NOMO-1 (cell line): Measurements from ENCODE around the gene TRIM61.
"Not testable (repeated sequence)": the region's sequence is repeated elsewhere in the genome, so short reads cannot be mapped to it uniquely, and the experiment has no call there.

Experiments used
- DNase-seq, 2 experiments: peaks; one replicate each; lab custom pipeline; 2025; ENCODE audit not compliant: unreplicated experiment in 2 of 2; lab: John Stamatoyannopoulos, UW

TRIM61 gene

GRCh38 chr4:164959421-164959820, 18.0 kb downstream of the TRIM61 start:
- DNase-seq: not testable (repeated sequence)

DNA sequence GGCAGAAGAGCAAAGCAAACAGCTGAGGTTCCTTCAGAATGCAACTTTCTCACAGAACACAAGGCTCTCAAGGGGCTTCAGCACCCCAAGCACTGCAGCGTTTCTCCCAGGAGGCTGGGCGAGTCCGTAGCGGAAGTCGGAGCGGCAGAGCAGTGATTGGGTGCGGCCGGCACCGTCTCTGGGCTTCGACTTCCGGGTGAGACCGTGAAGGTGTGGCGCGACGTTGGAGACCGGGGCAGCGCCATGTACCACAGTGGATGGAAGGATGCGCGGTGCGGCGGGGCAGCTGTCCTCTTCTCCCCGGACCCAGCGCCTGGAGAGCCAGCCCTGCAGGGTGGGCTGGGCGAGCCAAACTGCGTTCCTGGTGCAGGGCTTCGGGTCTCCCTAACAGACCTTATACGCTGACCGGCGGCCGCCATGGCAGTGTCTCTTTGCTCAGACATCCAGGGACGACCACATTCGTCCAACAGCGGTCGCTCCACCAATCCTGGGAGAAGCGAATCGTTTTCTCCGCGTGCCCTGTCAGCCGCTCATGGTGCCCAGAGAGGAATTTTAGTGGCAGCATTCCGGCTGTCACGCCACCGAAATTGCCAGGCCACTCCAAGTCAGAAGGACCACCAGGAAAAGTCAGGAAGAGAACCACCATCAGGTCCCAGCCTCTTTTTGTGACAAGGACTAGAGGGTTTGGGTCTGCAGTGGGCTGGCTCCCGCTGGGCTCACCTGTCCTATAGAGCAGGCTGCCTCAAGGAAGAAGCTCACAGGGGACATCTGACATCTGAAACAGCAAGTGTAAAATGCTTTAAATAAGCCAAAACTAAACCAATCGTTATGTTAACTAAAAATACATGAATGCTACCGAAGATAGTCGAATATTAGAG, 20.5 kb downstream of the TRIM61 start:
- DNase-seq: no peak

GRCh38 chr4:164955107-164955805, 22.2 kb downstream of the TRIM61 start:
- no peak for DNase-seq

DNA sequence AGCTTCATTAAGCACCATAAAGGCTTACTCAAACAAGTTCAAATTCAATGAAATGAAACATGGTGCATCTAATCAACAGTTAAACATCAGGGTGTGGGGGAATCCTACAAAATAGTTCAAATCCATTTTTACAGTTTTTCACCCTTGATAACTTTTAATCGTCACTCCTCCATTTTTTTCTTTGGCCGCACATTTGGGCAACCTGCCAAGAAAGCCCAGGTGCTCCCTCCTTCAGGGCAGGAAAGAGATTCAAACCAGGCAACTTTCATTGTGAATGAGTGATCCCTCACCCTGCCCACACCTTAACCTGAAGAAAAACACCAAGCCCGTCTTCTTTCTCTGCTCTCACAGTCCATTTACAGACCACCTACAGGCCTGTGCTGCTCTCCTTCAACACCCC, 24.9 kb downstream of the TRIM61 start:
- no peak for DNase-seq

- DNase-seq: no peak
Measured at GRCh38 chr4:164949448-164950143, 27.9 kb downstream of the TRIM61 start.

DNA sequence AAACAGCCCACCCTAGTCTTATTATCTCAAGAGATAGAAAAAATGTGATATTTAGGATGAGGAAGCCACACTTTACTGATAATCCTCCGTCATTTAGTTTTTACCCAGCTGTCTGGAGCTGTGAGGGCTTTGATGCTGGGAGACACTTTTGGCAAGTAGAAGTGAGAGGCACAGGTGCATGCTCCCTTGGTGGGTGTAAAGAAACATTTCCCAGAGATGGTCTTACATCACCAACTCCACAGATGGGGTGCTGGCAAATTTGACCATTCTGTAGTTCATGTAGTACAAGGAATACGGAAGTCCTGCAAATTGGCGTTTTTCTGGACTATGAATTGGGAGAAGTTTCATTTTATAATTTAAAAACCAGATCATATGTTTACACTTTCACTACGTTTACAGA, 28.5 kb downstream of the TRIM61 start:
- no peak for DNase-seq

DNA sequence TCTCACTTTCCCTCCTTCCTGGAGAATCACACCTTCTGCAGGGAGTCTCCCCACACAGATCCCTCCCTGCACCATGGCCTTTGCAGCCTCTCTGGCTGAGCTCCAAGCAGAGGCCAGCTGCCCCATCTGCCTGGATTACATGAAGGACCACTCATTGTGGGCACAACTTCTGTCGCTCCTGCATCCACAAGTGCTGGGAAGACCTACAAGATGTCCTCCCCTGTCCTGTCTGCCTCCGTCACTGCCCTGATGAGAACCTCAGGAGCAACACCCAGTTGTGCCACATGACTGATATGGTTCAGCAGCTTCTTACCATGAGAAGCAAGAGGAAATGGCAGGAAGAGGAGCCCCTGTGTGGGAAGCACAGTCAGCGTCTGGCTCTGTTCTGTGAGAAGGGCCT, 29.5 kb downstream of the TRIM61 start:
- not testable (repeated sequence) for DNase-seq

DNA sequence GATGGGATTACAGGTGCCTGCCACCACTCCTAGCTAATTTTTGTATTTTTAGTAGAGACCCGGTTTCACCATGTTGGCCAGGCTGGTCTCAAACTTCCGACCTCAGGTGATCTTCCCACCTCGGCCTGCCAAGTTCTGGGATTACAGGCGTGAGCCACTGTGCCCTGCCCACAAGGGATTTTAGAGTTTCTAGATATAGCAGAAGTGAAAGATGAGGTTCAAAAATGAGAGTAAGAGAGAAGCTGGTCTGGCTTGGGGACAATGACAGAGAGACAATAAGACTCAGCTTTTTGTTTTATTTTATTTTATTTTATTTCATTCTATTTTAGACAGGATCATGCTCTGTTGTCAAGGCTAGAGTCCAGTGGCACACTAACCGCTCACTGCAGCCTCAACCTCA, 30.6 kb downstream of the TRIM61 start:
- no peak for DNase-seq

- DNase-seq: no peak
Measured at GRCh38 chr4:164945146-164945545, 32.3 kb downstream of the TRIM61 start.

GRCh38 chr4:164943192-164943591, 34.3 kb downstream of the TRIM61 start:
- no peak for DNase-seq

GRCh38 chr4:164937576-164938270, 39.7 kb downstream of the TRIM61 start:
- no peak for DNase-seq

- DNase-seq: not testable (repeated sequence)
Measured at GRCh38 chr4:164935865-164936606, 41.4 kb downstream of the TRIM61 start.

DNA sequence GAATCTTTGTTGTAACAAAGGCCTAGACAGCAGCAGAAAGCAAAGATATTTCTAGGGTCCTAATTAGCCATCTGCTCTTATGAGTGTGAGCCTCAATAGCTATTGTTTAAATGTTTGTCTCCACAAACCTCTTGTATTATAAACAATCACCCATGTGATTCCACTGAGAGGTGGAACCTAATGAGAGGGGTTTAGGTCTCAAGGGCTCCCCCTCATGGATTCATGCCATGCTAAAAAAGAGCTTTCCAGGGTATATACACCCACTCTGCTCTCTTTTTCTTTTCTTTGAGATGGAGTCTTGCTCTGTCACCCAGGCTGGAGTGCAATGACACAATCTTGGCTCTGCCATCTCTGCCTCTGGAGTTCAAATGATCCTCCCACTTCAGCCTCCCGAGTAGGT, 42.1 kb downstream of the TRIM61 start:
- DNase-seq: no peak

- no peak for DNase-seq
Measured at GRCh38 chr4:164933244-164933643, 44.2 kb downstream of the TRIM61 start.

- no peak for DNase-seq
Measured at GRCh38 chr4:164931551-164932324, 45.7 kb downstream of the TRIM61 start.

DNA sequence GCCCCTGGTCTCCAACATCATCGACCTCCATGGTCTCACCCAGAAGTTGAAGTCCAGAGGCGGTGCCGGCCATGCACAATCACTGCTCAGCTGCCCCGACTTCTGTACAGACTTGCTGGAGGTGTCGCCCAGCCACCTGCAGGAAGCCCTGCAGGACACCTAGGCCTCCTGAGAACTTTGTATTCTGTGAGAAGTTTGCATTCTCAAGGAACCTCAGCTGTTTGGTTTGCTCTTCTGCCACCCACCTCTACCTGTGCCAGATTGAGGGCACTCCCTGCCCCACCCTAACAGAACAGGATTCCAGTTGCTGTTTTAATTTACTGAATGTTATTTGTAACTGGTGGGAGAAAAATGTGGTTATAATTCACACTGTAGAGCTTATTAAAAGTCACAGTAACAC, 46.8 kb downstream of the TRIM61 start:
- DNase-seq: no peak

GRCh38 chr4:164927101-164927500, 50.4 kb downstream of the TRIM61 start:
- DNase-seq: not testable (repeated sequence)

GRCh38 chr4:164926301-164926700, 51.2 kb downstream of the TRIM61 start:
- DNase-seq: no peak

GRCh38 chr4:164924670-164925238, 52.7 kb downstream of the TRIM61 start:
- DNase-seq: no peak
